Transverse colon (tissue), 4 donors: ENCODE data around the gene RASSF1. TPM values are rescaled to one million over a fixed set of nuclear protein-coding genes. Genes with fewer than 3 reads are reported as not detected.
A peak's percentile ranks its signal among the peaks of the same experiment; 100 is the strongest.

Source experiments
- DNase-seq: peaks from one replicate; pipeline ENCODE4 v3.0.0-alpha.2; 2019
- H3K27ac ChIP-seq, 4 donors: fragments of 200-600 bp; sonication (generic); 2 replicates each; pipeline ENCODE4 v1.5.1; 2016 to 2018; ENCODE audit warnings: inconsistent platforms in 4 of 4
- H3K27me3 ChIP-seq: fragments of 200-600 bp; sonication (generic); 2 replicates; pipeline ENCODE4 v1.5.1; 2017; ENCODE audit warnings: inconsistent platforms
- H3K36me3 ChIP-seq, 4 donors: fragments of 200-600 bp; sonication (generic); 2 replicates each; pipeline ENCODE4 v1.5.1; 2017 to 2019; ENCODE audit warnings: inconsistent platforms in 4 of 4
- H3K4me1 ChIP-seq, 4 donors: fragments of 200-600 bp; sonication (generic); 2 replicates each; pipeline ENCODE4 v1.5.1; 2017 to 2020; ENCODE audit warnings: inconsistent platforms in 4 of 4
- H3K4me3 ChIP-seq, 4 donors: fragments of 200-600 bp; sonication (generic); 1 replicate in 1 of 4; 2 replicates in 3 of 4; pipeline versions ENCODE4 v1.5.1 to v1.6.1; 2017 to 2019; ENCODE audit warnings: inconsistent platforms in 4 of 4
- H3K9me3 ChIP-seq, 2 donors: fragments of 200-600 bp; sonication (generic); 2 replicates each; pipeline ENCODE4 v1.5.1; 2017 to 2019; ENCODE audit warnings: inconsistent platforms in 2 of 2
- EP300 ChIP-seq: sonication (generic); formaldehyde crosslinking; IDR thresholded peaks from one replicate; pipeline ENCODE4 v1.6.1; 2017; ENCODE audit warnings: antibody characterized with exemption, low read depth
- POLR2A ChIP-seq: fragments of 450-650 bp; IDR thresholded peaks from one replicate; pipeline ENCODE4 v1.6.1; 2016; ENCODE audit warnings: antibody characterized with exemption, mild to moderate bottlenecking, moderate library complexity
- POLR2AphosphoS5 ChIP-seq, 3 donors: sonication (generic); formaldehyde crosslinking; IDR thresholded peaks; one replicate each; pipeline ENCODE4 v1.6.1; 2016; ENCODE audit warnings: antibody characterized with exemption in 3 of 3
- WGBS, 2 donors: methylation state at CpG; one replicate each; pipeline ENCODE4 v1.1.5; 2018; ENCODE audit warnings: low coverage in 1 of 2; 5-methylcytosine and 5-hydroxymethylcytosine counted together
- in situ Hi-C, 4 donors: fragments of 200-750 bp; cut with MboI; loops; one replicate each; pipeline versions ENCODE4 v1.15.0 to v1.15.1; 2017; ENCODE audit warnings: low sequenced_read_pairs in 3 of 4, low pct_ligation_motif_present in 1 of 4, low pct_unique_long_range_greater_than_20kb in 1 of 4
- intact Hi-C: fragments of 100-400 bp; cut with DNase I; formaldehyde crosslinking; loops from one replicate; pipeline ENCODE4 v1.15.1; 2023; ENCODE audit warnings: low total_unique reads
- total RNA-seq, 4 donors: library from RNA; depleted of rRNA; stranded (reverse); fragments of >200 nt; gene quantifications; one replicate each; pipeline ENCODE4 v1.1.0, GENCODE V29; 2016
- TF ChIP-seq, protein P1 (sequence below), 5 experiments: fragments of 200-600 bp in 3 of 5; fragments of 450-650 bp in 2 of 5; sonication (generic) in 3 of 5; IDR thresholded peaks; 1 replicate in 2 of 5; 2 replicates in 3 of 5; pipeline ENCODE4 v1.5.1; 2016 to 2017; ENCODE audit warnings: antibody characterized with exemption in 5 of 5, inconsistent platforms in 3 of 5, mild to moderate bottlenecking in 2 of 5, moderate library complexity in 1 of 5

Gene RASSF1
- total RNA-seq, 4 donors from 2014 or later = 9.8 to 29.2 (median 21.7) TPM

DNA sequence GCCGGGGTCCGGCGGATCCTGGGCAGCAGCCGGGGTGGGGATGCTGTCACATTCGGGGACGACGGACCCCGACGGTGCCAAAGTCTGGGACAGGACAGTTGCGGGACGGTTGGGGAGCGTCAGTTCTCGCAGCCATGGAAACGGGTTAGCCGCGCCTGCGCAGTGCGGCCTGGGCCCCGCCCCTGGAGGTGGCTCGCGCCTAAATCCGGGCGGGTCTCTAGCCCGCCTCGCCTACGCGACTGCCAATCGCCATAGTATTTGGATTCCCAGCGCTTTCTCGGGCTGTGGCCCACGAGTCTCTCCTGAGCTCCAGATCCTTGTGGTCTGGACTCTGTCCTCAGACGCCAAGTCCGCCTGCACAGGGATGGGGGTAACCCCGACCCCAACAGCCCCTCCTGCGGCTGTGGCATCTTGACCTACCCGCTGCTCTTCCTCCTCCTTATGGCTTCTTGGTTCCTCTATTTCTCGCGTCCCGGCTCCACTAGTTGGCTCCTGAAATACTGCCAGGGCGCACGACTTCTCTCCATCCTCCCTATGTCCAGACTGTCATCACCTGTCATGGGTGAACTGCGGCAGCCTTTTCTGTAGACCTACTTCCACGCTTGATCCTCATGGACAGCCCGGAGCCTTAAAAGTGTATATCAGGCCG is 5.1 kb upstream of the RASSF1 start, which contains the start of gene ZMYND10:
Gene ZMYND10, minus strand, starts transcription at position 147 of the 649 bp plus-strand sequence. CDS start 153 bp downstream, outside the sequence.
- intact Hi-C loops = loop anchor here (10.0 kb wide), 1 partner anchor 199 kb away; no protein-coding TSS in a partner anchor
- H3K9me3 ChIP-seq = no peaks in the 10 kb centered on the region
- H3K36me3 ChIP-seq = no peaks in the 10 kb centered on the region
- H3K4me1 ChIP-seq = peaks cover 23 to 43% (median 36%) of the 10 kb centered on the region in 4 donors
- in situ Hi-C loops = loop anchor here in 1 of 4 donors (10.0 kb wide), 1 partner anchor 189 kb away; no protein-coding TSS in a partner anchor
- no peaks in the 10 kb centered on the region for H3K27me3 ChIP-seq
- 7 to 16% methylated on average over 3 to 23 of the region's 45 CpGs for WGBS, 2 donors
- peak within 1 kb of the TSS in 2 of 4 donors; percentile 2 to 29 for H3K27ac ChIP-seq
- DNase-seq = peak; percentile 78
- TF ChIP-seq, protein P1, sequence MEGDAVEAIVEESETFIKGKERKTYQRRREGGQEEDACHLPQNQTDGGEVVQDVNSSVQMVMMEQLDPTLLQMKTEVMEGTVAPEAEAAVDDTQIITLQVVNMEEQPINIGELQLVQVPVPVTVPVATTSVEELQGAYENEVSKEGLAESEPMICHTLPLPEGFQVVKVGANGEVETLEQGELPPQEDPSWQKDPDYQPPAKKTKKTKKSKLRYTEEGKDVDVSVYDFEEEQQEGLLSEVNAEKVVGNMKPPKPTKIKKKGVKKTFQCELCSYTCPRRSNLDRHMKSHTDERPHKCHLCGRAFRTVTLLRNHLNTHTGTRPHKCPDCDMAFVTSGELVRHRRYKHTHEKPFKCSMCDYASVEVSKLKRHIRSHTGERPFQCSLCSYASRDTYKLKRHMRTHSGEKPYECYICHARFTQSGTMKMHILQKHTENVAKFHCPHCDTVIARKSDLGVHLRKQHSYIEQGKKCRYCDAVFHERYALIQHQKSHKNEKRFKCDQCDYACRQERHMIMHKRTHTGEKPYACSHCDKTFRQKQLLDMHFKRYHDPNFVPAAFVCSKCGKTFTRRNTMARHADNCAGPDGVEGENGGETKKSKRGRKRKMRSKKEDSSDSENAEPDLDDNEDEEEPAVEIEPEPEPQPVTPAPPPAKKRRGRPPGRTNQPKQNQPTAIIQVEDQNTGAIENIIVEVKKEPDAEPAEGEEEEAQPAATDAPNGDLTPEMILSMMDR (IDR thresholded peaks at IDR 0.05) = no peak
- no peak for TF ChIP-seq EP300
- H3K4me3 ChIP-seq = peak within 1 kb of the TSS; percentile 18 to 47 (median 27)

DNA sequence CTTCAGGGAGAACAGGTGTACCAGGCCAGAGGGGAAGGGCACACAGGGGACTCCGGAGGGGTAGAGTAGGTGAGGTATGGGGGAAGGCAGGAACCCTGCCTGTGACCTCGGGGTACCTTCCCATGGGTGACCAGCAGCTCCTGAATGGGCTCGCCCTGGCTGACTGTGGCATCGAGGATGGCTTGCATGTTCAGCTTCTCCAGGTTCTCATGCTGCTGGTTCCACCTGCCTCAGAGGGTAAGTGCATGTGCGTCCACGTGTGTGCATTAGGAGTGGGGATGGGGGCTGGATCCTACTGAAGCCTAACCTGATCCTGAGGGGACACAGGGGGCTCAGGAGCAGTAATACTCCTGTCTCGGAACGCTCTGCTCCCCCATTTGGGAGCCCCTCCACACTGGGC is 4.4 kb upstream of the RASSF1 start:
- Histone ChIP-seq H3K27me3 (no peaks in the 10 kb centered on the region), H3K4me3 (peak overlapping the region in 1 of 4 donors; percentile 47), H3K27ac (no peak overlapping the region), H3K4me1 (peaks cover 22 to 47% (median 38%) of the 10 kb centered on the region in 4 donors), H3K9me3 (no peaks in the 10 kb centered on the region), H3K36me3 (no peaks in the 10 kb centered on the region)
- 79% methylated on average over 8 of the region's 8 CpGs; no CpG with 5 or more reads in 1 of the 2 donors for WGBS, 2 donors
- in situ Hi-C loops = loop anchor here in 1 of 4 donors (10.0 kb wide), 1 partner anchor 190 kb away; no protein-coding TSS in a partner anchor
- intact Hi-C loops = loop anchor here (10.0 kb wide), 1 partner anchor 200 kb away; no protein-coding TSS in a partner anchor
- no peak for DNase-seq
- TF ChIP-seq, protein P1 (IDR thresholded peaks at IDR 0.05) = no peak
- TF ChIP-seq POLR2AphosphoS5 (IDR thresholded peaks at IDR 0.05) (no peak), EP300 (no peak), POLR2A (no peak)

DNA sequence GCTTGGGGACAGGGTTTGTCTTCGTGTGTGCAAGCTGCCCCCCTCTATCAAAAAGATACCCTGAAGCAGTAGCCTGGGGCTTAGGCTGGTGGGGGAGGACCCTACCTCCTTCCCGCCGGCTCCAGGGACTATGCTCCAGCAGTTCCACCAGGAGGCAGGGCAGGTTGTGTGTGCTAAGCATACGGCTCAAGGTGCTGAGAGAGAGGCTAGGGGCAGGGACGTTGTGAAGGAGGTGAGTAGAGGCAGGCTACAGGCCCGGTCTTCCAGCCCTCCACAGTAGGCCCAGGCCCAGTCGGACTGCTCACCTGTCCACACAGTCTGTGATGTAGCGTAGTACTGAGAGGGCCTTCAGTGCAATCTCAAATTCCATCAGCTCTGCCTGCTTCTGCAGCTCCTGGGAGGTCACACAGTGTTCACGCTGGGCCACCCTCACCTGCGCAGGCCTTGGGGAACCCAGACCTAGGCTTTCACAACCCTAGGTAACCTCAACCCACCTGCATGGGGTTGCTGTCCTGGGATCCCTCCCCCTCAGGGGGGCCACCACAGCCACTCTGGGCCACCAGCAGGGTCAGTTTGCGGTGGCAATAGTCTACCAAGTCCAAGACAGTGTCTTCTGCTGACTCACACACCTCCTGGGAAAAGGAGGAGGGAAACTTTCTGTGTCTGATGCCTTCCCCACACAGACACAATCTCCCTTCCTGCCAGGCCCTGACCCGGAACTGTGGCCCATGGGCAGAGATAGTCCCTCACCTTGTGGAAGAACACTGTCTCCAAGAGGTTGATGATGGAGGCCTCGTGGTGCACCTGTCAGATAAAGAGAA is 2.4 kb upstream of the RASSF1 start:
- no peak for DNase-seq
- in situ Hi-C loops = loop anchor here in 1 of 4 donors (10.0 kb wide), 1 partner anchor 192 kb away; no protein-coding TSS in a partner anchor
- TF ChIP-seq EP300 = no peak
- TF ChIP-seq POLR2A = no peak
- no peak for TF ChIP-seq POLR2AphosphoS5 (IDR thresholded peaks at IDR 0.05)
- TF ChIP-seq, protein P1 (IDR thresholded peaks at IDR 0.05) = no peak
- intact Hi-C loops = loop anchor here (10.0 kb wide), 1 partner anchor 202 kb away; no protein-coding TSS in a partner anchor
- no peaks in the 10 kb centered on the region for H3K9me3 ChIP-seq
- WGBS, 2 donors = 83 to 100% methylated on average over 1 to 12 of the region's 13 CpGs
- H3K27me3 ChIP-seq = no peaks in the 10 kb centered on the region
- H3K36me3 ChIP-seq = no peaks in the 10 kb centered on the region
- peaks cover 12 to 51% (median 33%) of the 10 kb centered on the region in 4 donors for H3K4me1 ChIP-seq
- H3K4me3 ChIP-seq = no peak overlapping the region
- H3K27ac ChIP-seq = no peak overlapping the region
